Vagina (tissue), 2 donors: ENCODE measurements around the gene NUP93. TPM values are rescaled to one million over a fixed set of nuclear protein-coding genes. Genes with fewer than 3 reads are reported as not detected.
"Not testable (repeated sequence)": the region's sequence is repeated elsewhere in the genome, so short reads cannot be mapped to it uniquely, and the experiment has no call there.

Experiments used
- DNase-seq, 2 donors: peaks; one replicate each; pipeline ENCODE4 v3.0.0-alpha.2; 2017; ENCODE audit errors: extremely low spot score in 2 of 2
- H3K27ac ChIP-seq: fragments of 200-600 bp; sonication (generic); one replicate; pipeline ENCODE4 v1.5.1; 2019
- H3K27me3 ChIP-seq: fragments of 200-600 bp; sonication (generic); one replicate; pipeline ENCODE4 v1.5.1; 2019
- H3K36me3 ChIP-seq, 2 donors: fragments of 200-600 bp; sonication (generic); one replicate each; pipeline ENCODE4 v1.5.1; 2017 to 2019
- H3K4me1 ChIP-seq: fragments of 200-600 bp; sonication (generic); one replicate; pipeline ENCODE4 v1.5.1; 2019
- H3K4me3 ChIP-seq, 2 donors: fragments of 200-600 bp; sonication (generic); 1 replicate in 1 of 2; 2 replicates in 1 of 2; pipeline ENCODE4 v1.5.1; 2016 to 2019
- H3K9me3 ChIP-seq: fragments of 200-600 bp; sonication (generic); one replicate; pipeline ENCODE4 v1.5.1; 2019
- POLR2A ChIP-seq, 2 donors: fragments of 450-650 bp; IDR thresholded peaks; one replicate each; pipeline ENCODE4 v1.6.1; 2017; ENCODE audit warnings: antibody characterized with exemption in 2 of 2, mild to moderate bottlenecking in 2 of 2, moderate library complexity in 2 of 2
- POLR2AphosphoS5 ChIP-seq, 2 donors: sonication (generic); formaldehyde crosslinking; IDR thresholded peaks; one replicate each; pipeline ENCODE4 v1.9.0; 2017; ENCODE audit warnings: antibody characterized with exemption in 2 of 2, mild to moderate bottlenecking in 2 of 2, low read depth in 1 of 2; ENCODE audit not compliant: insufficient read depth in 1 of 2
- intact Hi-C: fragments of 100-400 bp; cut with DNase I; formaldehyde crosslinking; loops from one replicate; pipeline ENCODE4 v1.15.1; 2023
- total RNA-seq: library from RNA; depleted of rRNA; stranded (reverse); fragments of >200 nt; gene quantifications from one replicate; pipeline ENCODE4 v1.2.3, GENCODE V29; 2016
- TF ChIP-seq, protein P1 (sequence below), 3 experiments: fragments of 450-650 bp in 2 of 3; fragments of 200-600 bp in 1 of 3; sonication (generic) in 1 of 3; IDR thresholded peaks; one replicate each; pipeline ENCODE4 v1.5.1; 2017 to 2019; ENCODE audit warnings: antibody characterized with exemption in 3 of 3, mild to moderate bottlenecking in 2 of 3, moderate library complexity in 2 of 3

NUP93 gene
- total RNA-seq, 1 donor from 2014 or later: 43.7 TPM

DNA sequence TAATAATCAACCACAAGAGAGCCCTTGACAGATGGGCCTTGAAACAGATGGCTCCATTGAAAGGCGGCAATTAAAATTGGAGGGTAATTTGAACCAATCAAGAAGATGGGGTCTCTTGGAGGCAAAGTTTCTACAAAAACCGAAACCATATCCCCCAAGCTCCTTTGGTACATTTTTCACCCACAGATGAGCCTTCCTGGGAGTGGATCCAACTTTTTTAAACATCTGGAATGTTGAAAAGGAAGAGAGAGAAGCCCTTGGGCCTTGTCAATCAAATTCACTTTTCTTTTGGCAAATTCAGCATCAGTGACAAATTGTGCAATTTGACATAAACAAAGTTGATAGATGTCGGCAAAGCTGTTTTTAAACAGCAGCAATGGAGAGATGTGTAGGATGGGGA is 13.2 kb upstream of the NUP93 start:
- H3K27ac ChIP-seq: no peak overlapping the region
- intact Hi-C loops: no loop called here
- no peaks in the 10 kb centered on the region for H3K4me1 ChIP-seq
- H3K36me3 ChIP-seq: no peaks in the 10 kb centered on the region
- no peaks in the 10 kb centered on the region for H3K27me3 ChIP-seq
- no peaks in the 10 kb centered on the region for H3K9me3 ChIP-seq
- peak in 1 of 2 donors; percentile 0 for DNase-seq
- H3K4me3 ChIP-seq: no peak overlapping the region
- TF ChIP-seq, protein P1, sequence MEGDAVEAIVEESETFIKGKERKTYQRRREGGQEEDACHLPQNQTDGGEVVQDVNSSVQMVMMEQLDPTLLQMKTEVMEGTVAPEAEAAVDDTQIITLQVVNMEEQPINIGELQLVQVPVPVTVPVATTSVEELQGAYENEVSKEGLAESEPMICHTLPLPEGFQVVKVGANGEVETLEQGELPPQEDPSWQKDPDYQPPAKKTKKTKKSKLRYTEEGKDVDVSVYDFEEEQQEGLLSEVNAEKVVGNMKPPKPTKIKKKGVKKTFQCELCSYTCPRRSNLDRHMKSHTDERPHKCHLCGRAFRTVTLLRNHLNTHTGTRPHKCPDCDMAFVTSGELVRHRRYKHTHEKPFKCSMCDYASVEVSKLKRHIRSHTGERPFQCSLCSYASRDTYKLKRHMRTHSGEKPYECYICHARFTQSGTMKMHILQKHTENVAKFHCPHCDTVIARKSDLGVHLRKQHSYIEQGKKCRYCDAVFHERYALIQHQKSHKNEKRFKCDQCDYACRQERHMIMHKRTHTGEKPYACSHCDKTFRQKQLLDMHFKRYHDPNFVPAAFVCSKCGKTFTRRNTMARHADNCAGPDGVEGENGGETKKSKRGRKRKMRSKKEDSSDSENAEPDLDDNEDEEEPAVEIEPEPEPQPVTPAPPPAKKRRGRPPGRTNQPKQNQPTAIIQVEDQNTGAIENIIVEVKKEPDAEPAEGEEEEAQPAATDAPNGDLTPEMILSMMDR (IDR thresholded peaks at IDR 0.05): no peak
- TF ChIP-seq POLR2AphosphoS5 (IDR thresholded peaks at IDR 0.05; ENCODE audit: insufficient read depth in 1 of 2, low read depth in 1 of 2) (no peak), POLR2A (IDR thresholded peaks at IDR 0.05) (no peak)

DNA sequence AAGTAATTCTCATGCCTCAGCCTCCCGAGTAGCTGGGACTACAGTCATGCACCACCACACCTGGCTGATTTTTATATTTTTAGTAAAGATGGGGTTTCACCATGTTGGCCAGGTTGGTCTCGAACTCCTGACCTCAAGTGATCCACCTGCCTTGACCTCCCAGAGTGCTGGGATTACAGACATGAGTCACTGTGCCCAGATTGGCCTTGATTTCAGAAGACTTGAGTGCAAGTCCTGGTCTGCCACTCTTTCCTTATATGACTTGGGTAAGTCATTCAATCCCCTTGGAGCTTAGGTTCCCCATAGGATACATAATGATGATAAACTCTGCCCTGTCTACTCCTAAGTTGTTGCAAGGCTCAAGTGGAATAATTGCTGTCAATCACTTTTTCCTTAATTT is 12.4 kb upstream of the NUP93 start:
- intact Hi-C loops, H3K27ac ChIP-seq, H3K4me1 ChIP-seq, DNase-seq, H3K9me3 ChIP-seq, H3K27me3 ChIP-seq, H3K4me3 ChIP-seq, H3K36me3 ChIP-seq: not testable (repeated sequence)

DNA sequence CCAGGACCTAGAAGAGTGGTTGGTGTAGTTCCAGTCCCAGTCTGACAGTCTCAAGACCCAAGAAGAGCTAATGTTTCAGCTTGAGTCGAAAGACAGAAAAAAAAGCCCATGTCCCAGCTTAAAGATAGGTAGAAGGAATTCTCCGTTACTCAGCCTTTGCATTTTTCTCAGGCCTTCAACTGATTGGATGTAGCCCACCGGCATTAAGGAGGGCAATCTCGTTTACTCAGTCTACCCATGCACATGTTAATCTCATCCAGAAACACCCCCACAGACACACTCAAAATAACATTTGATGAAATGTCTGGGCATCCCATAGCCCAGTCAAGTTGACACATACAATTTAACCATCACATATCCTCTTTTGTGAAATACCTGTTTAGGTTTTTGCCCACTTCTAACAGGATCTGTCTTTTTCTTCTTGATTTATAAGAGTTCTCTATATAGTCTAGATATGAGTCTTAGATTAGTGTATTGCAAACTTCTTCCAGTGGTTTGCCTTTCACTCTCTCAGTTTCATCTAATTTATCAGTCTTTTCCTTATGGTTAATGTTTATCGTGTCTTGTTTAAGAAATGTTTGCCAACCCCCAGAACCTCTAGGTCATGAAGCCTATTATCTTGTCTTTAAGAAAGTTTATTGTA is 7.6 kb upstream of the NUP93 start:
- DNase-seq: no peak
- Histone ChIP-seq H3K27ac (no peak overlapping the region), H3K4me1 (no peaks in the 10 kb centered on the region), H3K4me3 (no peak overlapping the region), H3K9me3 (no peaks in the 10 kb centered on the region), H3K36me3 (no peaks in the 10 kb centered on the region), H3K27me3 (no peaks in the 10 kb centered on the region)
- intact Hi-C loops: no loop called here
- no peak for TF ChIP-seq POLR2AphosphoS5 (IDR thresholded peaks at IDR 0.05; ENCODE audit: insufficient read depth in 1 of 2, low read depth in 1 of 2)
- no peak for TF ChIP-seq POLR2A (IDR thresholded peaks at IDR 0.05)
- TF ChIP-seq, protein P1 (IDR thresholded peaks at IDR 0.05): no peak

DNA sequence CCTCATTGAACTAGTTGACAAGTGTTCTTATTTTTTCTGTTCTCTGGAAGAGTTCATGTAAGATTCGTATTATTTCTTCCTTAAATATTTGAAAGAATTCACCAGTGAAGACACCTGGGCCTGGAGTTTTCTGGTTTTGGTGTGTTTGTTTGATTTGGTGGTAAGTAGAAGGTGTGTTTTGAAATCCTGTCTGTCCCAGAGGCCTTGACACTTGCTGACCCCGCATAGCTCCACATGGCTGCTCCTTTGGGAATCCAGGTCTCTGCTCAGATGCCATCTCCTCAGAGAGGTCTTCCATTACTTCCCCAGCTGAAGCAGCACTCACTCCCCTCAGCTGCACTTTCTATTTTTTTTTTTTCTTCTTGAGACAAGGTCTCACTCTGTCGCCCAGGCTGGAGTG is 5.7 kb upstream of the NUP93 start:
- Histone ChIP-seq H3K27me3 (no peaks in the 10 kb centered on the region), H3K36me3 (no peaks in the 10 kb centered on the region), H3K4me1 (peaks cover 9% of the 10 kb centered on the region), H3K4me3 (no peak overlapping the region), H3K27ac (no peak overlapping the region), H3K9me3 (no peaks in the 10 kb centered on the region)
- no peak for DNase-seq
- TF ChIP-seq POLR2AphosphoS5 (IDR thresholded peaks at IDR 0.05; ENCODE audit: insufficient read depth in 1 of 2, low read depth in 1 of 2): no peak
- TF ChIP-seq POLR2A (IDR thresholded peaks at IDR 0.05): no peak
- TF ChIP-seq, protein P1 (IDR thresholded peaks at IDR 0.05): no peak
- intact Hi-C loops: no loop called here

DNA sequence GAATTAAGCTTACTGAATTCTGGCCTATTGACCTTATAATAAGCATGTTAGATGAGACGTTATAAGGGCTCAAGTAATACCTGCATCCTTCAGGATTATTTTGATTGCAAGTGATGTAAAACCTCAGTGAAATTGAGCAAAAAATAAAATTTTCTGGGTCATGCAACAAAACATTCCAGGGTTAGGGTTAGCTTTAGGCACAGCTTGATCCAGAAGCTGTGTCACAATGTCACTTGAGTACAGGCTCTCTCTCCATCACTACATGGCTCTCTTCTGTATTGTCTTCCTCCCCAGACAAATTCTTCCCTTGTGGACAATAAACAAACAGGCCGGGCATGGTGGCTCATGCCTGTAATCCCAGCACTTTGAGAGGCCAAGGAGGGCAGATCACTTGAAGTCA is 3.6 kb upstream of the NUP93 start:
- Histone ChIP-seq H3K4me3 (no peak overlapping the region), H3K9me3 (no peaks in the 10 kb centered on the region), H3K4me1 (peaks cover 19% of the 10 kb centered on the region), H3K36me3 (no peaks in the 10 kb centered on the region), H3K27me3 (no peaks in the 10 kb centered on the region), H3K27ac (no peak overlapping the region)
- no peak for DNase-seq
- intact Hi-C loops: no loop called here
- TF ChIP-seq POLR2A (IDR thresholded peaks at IDR 0.05) (no peak), POLR2AphosphoS5 (IDR thresholded peaks at IDR 0.05; ENCODE audit: insufficient read depth in 1 of 2, low read depth in 1 of 2) (no peak)
- TF ChIP-seq, protein P1 (IDR thresholded peaks at IDR 0.05): no peak
